GM19467 (cell line): ENCODE data around the gene EEF1AKMT2.
"Not testable (repeated sequence)": the region's sequence is repeated elsewhere in the genome, so short reads cannot be mapped to it uniquely, and the experiment has no call there.

Source experiments
- ATAC-seq: cut with Tn5 transposase; IDR thresholded peaks from one replicate; pipeline ENCODE4 v1.9.1; 2021; ENCODE audit warnings: mild to moderate bottlenecking, moderate library complexity; ENCODE audit not compliant: unreplicated experiment

EEF1AKMT2 gene

GRCh38 chr10:124756156-124756903 is 35.4 kb downstream of the EEF1AKMT2 start:
- ATAC-seq, result no peak

- no peak for ATAC-seq
Measured at GRCh38 chr10:124755581-124755980, 36.1 kb downstream of the EEF1AKMT2 start.

GRCh38 chr10:124754227-124754626 is 37.5 kb downstream of the EEF1AKMT2 start:
- no peak for ATAC-seq

GRCh38 chr10:124748953-124749645 is 42.6 kb downstream of the EEF1AKMT2 start:
- no peak for ATAC-seq

GRCh38 chr10:124748166-124748565 is 43.5 kb downstream of the EEF1AKMT2 start:
- no peak for ATAC-seq

GRCh38 chr10:124747745-124748144 is 43.9 kb downstream of the EEF1AKMT2 start:
- ATAC-seq, result no peak

GRCh38 chr10:124746992-124747391 is 44.7 kb downstream of the EEF1AKMT2 start:
- no peak for ATAC-seq

- ATAC-seq, result not testable (repeated sequence)
Measured at GRCh38 chr10:124746447-124746846, 45.2 kb downstream of the EEF1AKMT2 start.

GRCh38 chr10:124745673-124746072 is 46.0 kb downstream of the EEF1AKMT2 start:
- ATAC-seq, result no peak

GRCh38 chr10:124745252-124745651 is 46.4 kb downstream of the EEF1AKMT2 start:
- no peak for ATAC-seq

GRCh38 chr10:124744102-124745050 is 47.3 kb downstream of the EEF1AKMT2 start, which contains the start of gene FAM53B:
TSS of gene FAM53B (minus strand) at chr10:124744378. CDS start at chr10:124706713, 37,665 bp downstream.
- peak; percentile 65 for ATAC-seq

- ATAC-seq, result peak; percentile 20
Measured at GRCh38 chr10:124743191-124744101, 48.2 kb downstream of the EEF1AKMT2 start.

- no peak for ATAC-seq
Measured at GRCh38 chr10:124742413-124743190, 49.1 kb downstream of the EEF1AKMT2 start.

GRCh38 chr10:124741922-124742412 is 49.7 kb downstream of the EEF1AKMT2 start:
- ATAC-seq, result no peak

GRCh38 chr10:124741281-124741921 is 50.3 kb downstream of the EEF1AKMT2 start:
- peak; percentile 36 for ATAC-seq

- ATAC-seq, result peak; percentile 18
Measured at GRCh38 chr10:124740369-124741280, 51.1 kb downstream of the EEF1AKMT2 start.

GRCh38 chr10:124739986-124740368 is 51.7 kb downstream of the EEF1AKMT2 start:
- ATAC-seq, result no peak
